Mononuclear cell (primary cell): ENCODE data around the gene MAP4K2. TPM values are rescaled to one million over a fixed set of nuclear protein-coding genes. Genes with fewer than 3 reads are reported as not detected.

Experiments
- H3K27me3 ChIP-seq: 2 replicates; pipeline ENCODE4 v1.6.0; 2011; ENCODE audit warnings: low read length, control low read depth; ENCODE audit not compliant: insufficient read depth
- H3K4me1 ChIP-seq: 2 replicates; pipeline ENCODE4 v1.5.1; 2011; ENCODE audit warnings: mild to moderate bottlenecking, low read length, control low read depth; ENCODE audit not compliant: insufficient read depth
- H3K4me3 ChIP-seq: 2 replicates; pipeline ENCODE4 v1.5.1; 2011; ENCODE audit warnings: mild to moderate bottlenecking, low read length, moderate library complexity
- H3K9me3 ChIP-seq: 2 replicates; pipeline ENCODE4 v1.5.1; 2011; ENCODE audit warnings: low read depth, mild to moderate bottlenecking, control low read depth, low read length
- total RNA-seq: library from RNA; depleted of rRNA; stranded (reverse); fragments of >200 nt; gene quantifications from one replicate; pipeline ENCODE4 v1.2.3, GENCODE V29; 2012

The MAP4K2 gene
- total RNA-seq, 1 donor, result 41.6 TPM

GRCh38 chr11:64777449-64778222, 25.4 kb downstream of the MAP4K2 start:
- Histone ChIP-seq H3K9me3 (no peaks in the 10 kb centered on the region), H3K4me3 (peak overlapping the region; percentile 91), H3K4me1 (peaks cover 60% of the 10 kb centered on the region), H3K27me3 (no peaks in the 10 kb centered on the region)

DNA sequence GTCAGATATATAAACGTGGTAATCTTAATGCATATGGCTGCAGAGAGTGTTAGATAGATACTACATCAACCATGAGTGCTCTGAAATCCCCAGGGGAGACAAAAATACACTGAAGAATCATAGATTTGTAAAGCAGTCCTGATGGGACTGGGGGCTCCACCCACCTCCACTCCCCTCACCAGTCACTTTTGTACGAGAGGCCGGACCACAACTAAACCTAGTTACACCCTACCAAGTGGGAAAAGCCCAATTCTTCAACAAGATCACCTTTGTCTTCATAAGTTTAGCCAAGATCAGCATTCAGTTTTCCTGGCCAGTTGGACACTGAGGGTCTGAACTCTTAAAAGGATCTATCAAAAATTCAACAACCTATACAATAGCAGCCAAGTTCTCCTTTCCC, 26.1 kb downstream of the MAP4K2 start:
- H3K9me3 ChIP-seq, result no peaks in the 10 kb centered on the region
- H3K4me3 ChIP-seq, result peak overlapping the region; percentile 91
- peaks cover 67% of the 10 kb centered on the region for H3K4me1 ChIP-seq
- no peaks in the 10 kb centered on the region for H3K27me3 ChIP-seq

- Histone ChIP-seq H3K4me3 (no peak overlapping the region), H3K4me1 (peaks cover 71% of the 10 kb centered on the region), H3K27me3 (no peaks in the 10 kb centered on the region), H3K9me3 (no peaks in the 10 kb centered on the region)
These were observed 26.6 kb downstream of the MAP4K2 start for GRCh38 chr11:64776425-64776824.

GRCh38 chr11:64774144-64774543, 28.9 kb downstream of the MAP4K2 start:
- Histone ChIP-seq H3K9me3 (no peaks in the 10 kb centered on the region), H3K4me1 (peaks cover 75% of the 10 kb centered on the region), H3K27me3 (no peaks in the 10 kb centered on the region)

DNA sequence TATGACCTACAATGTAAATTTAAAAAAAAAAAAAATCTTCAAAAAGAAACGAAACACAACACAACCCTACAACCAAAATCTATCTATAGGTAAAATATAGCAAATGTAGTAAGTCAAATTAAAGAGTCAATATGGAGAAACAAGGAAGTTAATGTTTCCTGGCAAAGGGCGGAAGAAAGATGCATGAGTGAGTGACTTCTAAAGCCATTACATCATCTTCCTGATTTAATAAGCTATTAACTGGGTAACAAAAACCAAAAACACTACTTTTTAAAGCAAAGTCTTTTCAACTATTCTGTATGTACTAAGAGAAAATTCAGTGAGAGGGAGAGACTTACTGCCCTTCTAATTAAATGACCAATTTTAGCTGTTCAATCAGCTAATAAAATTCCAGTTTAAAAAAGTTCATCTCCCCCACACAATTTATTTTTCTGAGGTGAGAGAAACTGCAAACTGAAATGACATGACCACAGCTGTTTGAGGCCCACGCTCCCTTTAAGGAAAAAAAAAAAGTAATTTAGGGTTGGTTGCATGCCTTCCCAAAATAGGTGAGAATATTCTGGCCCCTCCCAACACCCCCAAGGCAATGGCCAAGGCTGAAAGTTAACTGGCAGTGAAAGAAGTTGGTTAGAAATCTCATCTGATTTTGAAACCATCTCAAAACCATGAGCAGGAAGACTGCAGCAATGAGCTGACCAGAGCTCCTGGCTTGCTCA, 30.6 kb downstream of the MAP4K2 start:
- H3K9me3 ChIP-seq, result no peaks in the 10 kb centered on the region
- no peak overlapping the region for H3K4me3 ChIP-seq
- peaks cover 90% of the 10 kb centered on the region for H3K4me1 ChIP-seq
- no peaks in the 10 kb centered on the region for H3K27me3 ChIP-seq

More at GRCh38 chr11:64774144-64774543, 28.9 kb downstream of the MAP4K2 start:
- H3K4me3 ChIP-seq, result no peak overlapping the region

GRCh38 chr11:64771861-64772260, 31.2 kb downstream of the MAP4K2 start:
- Histone ChIP-seq H3K27me3 (no peaks in the 10 kb centered on the region), H3K9me3 (no peaks in the 10 kb centered on the region), H3K4me3 (no peak overlapping the region), H3K4me1 (peaks cover 92% of the 10 kb centered on the region)

- Histone ChIP-seq H3K9me3 (no peaks in the 10 kb centered on the region), H3K27me3 (no peaks in the 10 kb centered on the region), H3K4me1 (peaks cover 90% of the 10 kb centered on the region), H3K4me3 (no peak overlapping the region)
These were observed 32.9 kb downstream of the MAP4K2 start for GRCh38 chr11:64770120-64770519.

DNA sequence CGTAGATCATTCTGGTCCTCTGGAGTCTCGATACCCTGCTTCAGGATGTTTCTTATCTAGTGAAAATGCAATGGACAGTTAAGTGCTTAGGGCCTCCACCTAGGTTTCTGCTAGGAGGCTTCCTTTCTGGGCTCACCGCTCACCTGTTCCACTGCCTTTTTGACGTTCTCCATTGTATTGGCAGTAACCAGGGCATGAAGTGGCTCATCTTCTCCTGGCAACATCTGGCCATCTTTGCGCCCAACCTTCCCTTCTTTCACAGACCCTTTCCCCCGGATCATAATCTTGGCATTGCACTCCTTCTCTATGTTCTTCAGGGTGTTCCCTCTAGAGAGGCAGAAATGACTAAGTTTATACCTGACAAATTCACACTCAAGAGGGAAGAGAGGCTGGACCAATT, 33.7 kb downstream of the MAP4K2 start:
- no peaks in the 10 kb centered on the region for H3K9me3 ChIP-seq
- peaks cover 90% of the 10 kb centered on the region for H3K4me1 ChIP-seq
- no peaks in the 10 kb centered on the region for H3K27me3 ChIP-seq
- H3K4me3 ChIP-seq, result no peak overlapping the region

GRCh38 chr11:64768300-64768694, 34.7 kb downstream of the MAP4K2 start:
- peaks cover 91% of the 10 kb centered on the region for H3K4me1 ChIP-seq
- H3K9me3 ChIP-seq, result no peaks in the 10 kb centered on the region
- H3K4me3 ChIP-seq, result no peak overlapping the region
- no peaks in the 10 kb centered on the region for H3K27me3 ChIP-seq

DNA sequence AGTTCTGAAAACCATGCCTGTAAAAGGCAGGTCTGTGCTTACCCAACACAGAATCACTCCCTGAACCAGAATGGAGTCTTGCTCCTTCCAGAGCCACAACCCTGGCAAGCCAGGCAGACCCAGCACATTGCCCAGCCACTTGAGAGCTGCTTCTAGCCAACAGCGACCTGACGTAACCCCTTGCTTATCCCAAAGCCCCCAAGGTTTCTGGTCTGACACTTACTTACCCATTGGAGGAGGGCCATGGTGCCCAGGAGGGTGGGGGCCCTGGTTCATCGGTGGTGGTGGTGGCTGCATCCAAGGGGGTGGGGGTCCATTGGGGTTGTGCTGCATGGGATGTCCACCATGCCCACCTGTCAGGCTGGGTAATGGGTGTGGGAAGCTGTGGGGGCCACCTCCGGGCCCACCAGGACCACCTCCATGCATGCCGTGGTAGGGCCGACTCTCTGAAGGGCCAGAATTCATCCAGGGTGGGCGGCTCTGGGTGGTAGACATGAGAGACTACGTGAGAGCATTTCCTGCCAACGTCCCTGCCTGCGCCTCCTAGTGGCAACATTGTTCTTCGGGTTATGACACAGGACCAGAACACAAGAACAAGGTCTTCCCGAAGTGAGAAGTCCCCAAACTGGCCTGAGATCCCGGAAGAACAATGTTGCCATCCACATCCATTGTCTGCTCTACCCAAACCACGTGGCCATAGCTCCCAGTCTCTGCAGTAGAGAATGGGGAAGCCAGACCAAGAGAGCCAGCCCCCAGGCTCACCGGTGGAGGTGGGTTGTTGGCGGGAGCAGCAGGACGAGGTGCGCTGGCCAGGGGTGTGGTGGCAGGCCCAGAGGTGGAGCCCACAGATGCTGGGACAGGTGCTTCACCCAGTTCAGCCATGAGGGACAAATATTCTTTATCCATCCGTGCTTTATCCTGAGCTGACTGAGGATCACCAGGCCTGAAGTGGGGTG, 35.4 kb downstream of the MAP4K2 start:
- no peak overlapping the region for H3K4me3 ChIP-seq
- no peaks in the 10 kb centered on the region for H3K9me3 ChIP-seq
- peaks cover 91% of the 10 kb centered on the region for H3K4me1 ChIP-seq
- H3K27me3 ChIP-seq, result no peaks in the 10 kb centered on the region

DNA sequence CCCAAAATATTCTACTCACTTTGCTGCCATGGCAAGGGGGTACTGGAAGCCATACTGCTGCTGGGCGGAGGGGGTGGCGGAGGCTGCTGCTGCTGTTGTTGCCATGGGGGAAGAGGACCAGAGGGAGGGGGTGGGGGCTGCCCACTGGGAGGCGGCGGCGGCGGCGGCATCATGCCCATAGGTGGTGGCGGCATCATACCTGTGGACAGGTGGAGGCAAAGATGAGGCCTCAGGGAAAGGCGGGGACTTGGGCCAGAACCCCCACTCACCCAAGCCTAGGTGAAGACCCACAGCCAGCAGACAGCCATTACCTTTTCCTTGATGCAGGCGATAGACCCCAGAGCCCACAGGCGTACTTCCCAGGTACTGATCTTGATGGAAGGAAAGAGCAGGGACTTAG, 36.1 kb downstream of the MAP4K2 start:
- Histone ChIP-seq H3K4me1 (peaks cover 92% of the 10 kb centered on the region), H3K9me3 (no peaks in the 10 kb centered on the region), H3K27me3 (no peaks in the 10 kb centered on the region), H3K4me3 (no peak overlapping the region)

GRCh38 chr11:64765851-64766665, 37.0 kb downstream of the MAP4K2 start:
- H3K4me3 ChIP-seq, result no peak overlapping the region
- H3K4me1 ChIP-seq, result peaks cover 92% of the 10 kb centered on the region
- H3K27me3 ChIP-seq, result no peaks in the 10 kb centered on the region
- H3K9me3 ChIP-seq, result no peaks in the 10 kb centered on the region

DNA sequence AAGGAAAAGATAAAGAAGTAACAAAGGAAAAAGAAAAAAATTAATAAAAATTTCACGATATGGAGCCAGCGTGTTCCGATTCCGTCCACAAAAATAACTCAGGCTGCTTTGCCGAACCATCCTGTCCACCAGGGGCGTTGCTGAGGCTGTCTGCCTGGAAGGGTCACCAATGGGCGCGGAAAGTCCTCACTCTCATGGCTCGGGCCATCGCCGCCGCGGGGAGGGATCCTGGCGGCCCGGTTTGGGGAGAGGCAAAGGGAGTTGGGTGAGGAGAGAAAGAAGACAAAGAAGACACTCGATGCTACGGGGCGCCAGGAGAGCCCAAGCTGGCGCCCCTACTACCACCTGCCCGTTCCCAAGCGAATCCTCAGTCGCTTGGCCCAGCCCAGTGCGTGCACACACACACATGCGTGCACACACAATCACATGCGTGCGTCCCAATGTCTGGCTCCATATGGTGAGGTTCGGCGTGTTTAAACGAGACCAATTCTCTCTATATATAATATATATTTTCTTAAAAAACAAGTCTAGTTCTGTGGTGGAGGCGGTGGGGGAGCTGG, 37.6 kb downstream of the MAP4K2 start:
- Histone ChIP-seq H3K27me3 (no peaks in the 10 kb centered on the region), H3K9me3 (no peaks in the 10 kb centered on the region), H3K4me3 (no peak overlapping the region), H3K4me1 (peaks cover 92% of the 10 kb centered on the region)

GRCh38 chr11:64764753-64765152, 38.3 kb downstream of the MAP4K2 start:
- Histone ChIP-seq H3K4me1 (peaks cover 92% of the 10 kb centered on the region), H3K4me3 (no peak overlapping the region), H3K27me3 (no peaks in the 10 kb centered on the region), H3K9me3 (no peaks in the 10 kb centered on the region)
